ENCODE data around the gene NANOGP8.

The NANOGP8 gene

DNA sequence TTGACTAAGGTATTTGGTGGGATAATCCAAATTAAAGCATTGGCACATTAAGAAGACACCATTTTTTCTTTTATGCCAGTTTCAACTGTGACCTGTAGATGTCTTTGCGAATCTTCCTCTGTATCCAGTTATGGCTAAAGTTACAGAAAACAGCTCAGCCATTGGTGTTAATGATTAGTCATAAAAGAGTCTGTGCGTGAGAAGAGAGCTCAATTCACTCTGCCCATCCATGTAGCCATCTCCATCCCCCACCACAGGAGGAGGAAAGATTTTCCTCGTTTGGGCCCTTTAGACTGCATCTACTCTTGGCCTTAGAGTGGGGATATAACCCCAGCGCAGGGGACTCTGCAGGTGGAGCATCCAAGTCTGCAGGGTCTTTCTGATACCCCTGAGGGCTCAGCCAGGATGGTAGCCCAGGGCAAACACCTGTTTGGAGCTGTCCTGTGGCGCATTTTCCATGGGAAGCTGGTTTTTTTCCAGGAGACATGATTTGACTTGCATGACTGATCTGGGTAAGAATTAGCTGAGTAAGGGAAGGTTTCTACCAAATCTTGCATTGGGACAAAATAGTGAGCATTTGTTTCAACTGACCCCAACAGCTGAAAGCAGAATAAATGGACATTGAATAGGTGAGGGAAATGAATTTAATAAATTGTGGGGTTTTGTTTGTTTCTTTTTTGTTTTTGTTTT, 29.5 kb downstream of the NANOGP8 start:
- no peak for DNase-seq

DNA sequence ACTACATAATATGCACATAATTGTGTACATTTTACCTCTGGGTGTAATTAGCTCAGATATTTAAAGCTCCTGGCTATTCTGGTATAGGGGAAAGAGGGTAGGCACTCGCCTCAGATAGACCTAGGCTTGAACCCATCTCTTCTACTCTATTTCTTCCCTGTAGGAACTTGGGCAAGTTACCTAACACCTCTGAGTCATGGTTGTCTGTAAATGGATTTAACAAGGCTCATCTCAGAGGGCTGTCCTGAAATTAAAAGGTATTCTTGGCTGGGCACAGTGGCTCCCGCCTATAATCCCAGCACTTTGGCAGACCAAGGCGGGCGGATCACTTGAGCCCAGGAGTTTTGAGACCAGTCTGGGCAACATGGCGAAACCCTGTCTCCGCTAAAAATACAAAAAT, 30.7 kb downstream of the NANOGP8 start:
- DNase-seq = no peak

DNA sequence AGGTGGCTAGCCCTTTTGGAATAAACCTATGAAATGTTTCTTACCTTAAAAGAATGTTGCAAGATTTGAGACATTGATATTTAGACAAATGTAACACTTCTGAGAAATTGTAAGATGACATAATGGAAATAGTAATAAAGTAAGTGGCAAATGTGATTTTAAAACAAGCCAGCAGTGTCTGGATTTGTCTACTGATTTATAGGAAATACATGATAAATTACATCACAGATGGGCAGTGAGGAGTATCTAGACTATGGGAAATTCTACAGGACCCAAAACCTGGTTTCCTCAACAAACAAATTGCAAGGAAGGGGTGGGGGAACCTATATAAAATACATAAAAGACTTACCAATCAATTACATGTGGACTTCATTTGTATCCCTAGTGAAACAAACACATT, 37.1 kb downstream of the NANOGP8 start:
- DNase-seq = no peak

DNA sequence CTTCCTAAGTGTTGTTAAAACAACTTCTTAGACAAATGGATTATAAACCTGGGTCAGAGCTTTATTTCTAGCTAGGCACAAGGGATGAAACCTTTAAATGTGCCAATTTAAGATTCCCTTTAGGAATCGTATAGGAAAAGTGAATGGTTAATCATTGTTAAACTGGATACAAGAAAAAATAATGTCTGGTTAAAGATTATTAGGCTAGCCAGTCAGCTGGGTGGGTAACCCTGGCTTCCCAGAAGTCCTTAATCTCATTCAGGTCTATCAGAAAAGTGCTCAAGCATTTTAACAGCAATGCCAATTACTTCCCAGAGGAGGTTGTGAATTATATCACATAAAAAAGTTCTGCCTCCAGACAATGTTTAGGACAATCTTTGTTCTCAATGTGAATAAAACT, 37.6 kb downstream of the NANOGP8 start:
- DNase-seq = no peak

DNA sequence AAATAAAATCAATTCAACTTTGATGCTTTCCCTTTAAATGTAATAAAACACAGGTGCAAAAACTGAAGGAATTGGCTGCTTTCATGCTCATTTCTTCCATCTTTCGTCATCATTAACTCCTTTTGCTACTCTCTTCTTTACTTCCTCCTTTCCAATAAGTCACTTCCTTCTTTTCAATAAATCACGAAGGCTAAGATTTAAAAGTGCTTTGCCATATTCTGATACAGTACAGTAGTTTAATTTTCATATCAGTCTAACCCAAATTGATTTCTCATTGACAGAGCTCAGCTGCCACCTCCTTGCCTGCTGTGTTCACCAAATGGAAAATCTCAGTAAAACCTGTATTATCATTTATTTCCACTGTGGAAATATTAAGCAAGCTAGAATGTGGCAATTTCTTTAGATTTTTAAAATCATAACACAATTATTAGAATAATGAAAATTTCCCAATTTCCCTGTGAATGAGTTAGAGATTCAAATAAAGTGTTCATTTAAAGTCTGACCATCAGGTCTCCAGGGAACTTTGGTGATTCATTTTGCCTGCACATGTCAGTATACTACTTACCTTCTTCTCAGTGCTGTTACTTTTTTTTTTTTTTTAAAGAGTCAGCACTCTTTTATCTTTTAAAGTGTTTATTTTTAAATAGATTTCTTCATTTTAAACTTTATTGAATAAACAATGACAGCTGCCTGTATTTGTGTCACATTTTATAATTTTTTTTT, 41.6 kb downstream of the NANOGP8 start:
- no peak for DNase-seq

DNA sequence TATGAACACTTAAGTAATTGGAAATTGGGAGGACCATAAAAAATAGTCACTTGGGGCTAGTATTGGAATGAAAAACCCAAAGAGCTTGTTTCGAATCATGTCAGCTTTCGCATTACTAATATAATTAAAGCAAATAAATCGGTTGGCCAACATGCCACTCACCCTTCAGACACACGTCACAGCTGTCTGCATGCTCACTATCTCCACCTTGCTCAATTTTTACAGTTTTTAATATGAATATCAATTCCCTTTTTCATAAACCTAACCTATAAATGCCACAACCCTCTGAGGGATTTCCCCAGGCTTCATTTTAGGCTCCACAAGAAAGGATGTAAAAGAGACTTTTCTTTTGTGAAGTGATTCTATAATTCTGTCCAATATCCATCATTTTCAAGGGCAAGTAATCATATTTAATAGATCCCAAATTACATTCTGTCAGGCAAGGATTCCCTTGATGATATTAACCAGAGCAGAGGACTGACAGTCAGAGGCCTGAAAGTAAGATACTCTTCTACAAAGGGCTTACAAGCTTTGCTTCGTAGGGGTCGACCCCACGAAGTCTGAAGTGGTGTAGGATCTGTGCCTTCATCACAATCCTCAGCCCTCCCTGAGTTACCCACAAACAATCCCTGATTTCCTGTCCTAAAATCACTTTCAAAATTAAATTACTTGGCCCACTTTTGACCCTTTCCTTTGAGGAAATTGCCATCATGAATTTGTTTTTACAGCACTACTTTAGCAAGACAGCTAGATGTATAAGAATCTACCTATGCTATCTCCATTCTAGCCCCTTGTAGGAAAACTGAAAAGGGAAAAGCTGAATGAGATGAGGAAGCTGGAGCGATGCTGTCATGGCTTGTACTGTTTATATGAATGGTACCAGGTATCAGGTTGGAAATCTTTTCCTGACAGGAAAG, 44.5 kb downstream of the NANOGP8 start:
- no peak for DNase-seq

DNA sequence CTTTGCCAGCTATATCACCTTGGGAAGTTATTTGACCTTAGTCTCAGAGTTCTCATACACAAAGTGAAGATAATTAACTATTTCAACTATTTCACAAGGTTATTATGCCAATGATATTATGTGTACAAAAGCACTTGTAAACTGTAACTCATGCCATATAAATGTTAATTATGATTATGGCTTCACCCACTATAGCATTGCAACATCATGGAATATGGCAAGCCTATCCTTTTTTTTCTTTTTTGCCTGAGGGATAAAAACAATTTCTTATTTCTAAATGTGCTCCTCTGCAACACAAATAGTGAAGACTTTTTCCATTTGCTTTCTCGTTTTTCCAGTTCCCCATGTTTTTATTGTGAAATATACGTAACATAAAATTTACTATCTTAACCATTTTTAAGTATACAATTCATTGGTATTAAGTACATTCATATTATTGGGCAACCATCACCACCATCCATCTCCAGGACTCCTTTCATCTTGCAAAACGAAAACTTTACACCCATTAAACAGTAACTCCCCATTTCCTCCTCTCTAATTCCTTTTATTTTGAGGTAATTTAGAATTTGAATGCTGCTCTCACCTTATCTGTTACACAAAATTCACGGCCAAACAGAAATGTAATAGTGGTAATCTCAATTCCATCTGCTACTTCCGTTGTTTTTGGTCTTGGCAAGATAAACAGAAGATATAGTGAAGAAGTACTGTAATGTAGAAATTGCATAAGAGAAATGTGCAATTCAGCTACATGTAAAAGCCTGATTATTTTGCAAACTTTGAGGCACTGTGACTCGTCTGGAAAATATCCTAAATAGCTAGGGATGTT, 46.3 kb downstream of the NANOGP8 start:
- DNase-seq = no peak
